PC-3 (cell line): Measurements from ENCODE around the gene BTBD7. TPM values are rescaled to one million over a fixed set of nuclear protein-coding genes. Genes with fewer than 3 reads are reported as not detected.

Source experiments
- ATAC-seq: fragments of 200-7000 bp; cut with Tn5 transposase; 2 replicates; pipeline ENCODE4 v1.9.1; 2020; ENCODE audit warnings: mild to moderate bottlenecking, moderate library complexity
- BruUV-seq: library from RNA; stranded (reverse); fragments of 400-500 nt; replicated peaks from 2 replicates; lab custom pipeline; 2021; lab: Mats Ljungman, UMichigan
- CTCF ChIA-PET: fragments of 300-600 bp; sonication (Branson Sonifier 250); formaldehyde crosslinking; loops from one replicate; lab custom pipeline; 2022; ENCODE audit warnings: antibody characterized with exemption; lab: Charles Lee
- POLR2A ChIA-PET: fragments of 300-600 bp; sonication (Branson Sonifier 250); formaldehyde crosslinking; loops from one replicate; lab custom pipeline; 2022; ENCODE audit warnings: antibody characterized with exemption; ENCODE audit not compliant: unreplicated experiment; lab: Charles Lee
- DNase-seq: peaks from one replicate; pipeline ENCODE4 v3.0.0-alpha.2; 2015
- H2AFZ ChIP-seq: fragments of 300-600 bp; sonication (generic); 2 replicates; pipeline ENCODE4 v1.6.0; 2016; ENCODE audit warnings: antibody characterized with exemption, low read length
- H3F3A ChIP-seq: fragments of 300-600 bp; sonication (generic); one replicate; pipeline ENCODE4 v1.6.0; 2017; ENCODE audit warnings: antibody characterized with exemption, low read length, control low read depth, mild to moderate bottlenecking; ENCODE audit not compliant: unreplicated experiment
- H3K27ac ChIP-seq: fragments of 300-600 bp; sonication (generic); 2 replicates; pipeline ENCODE4 v1.5.1; 2016; ENCODE audit warnings: mild to moderate bottlenecking, low read length
- H3K27me3 ChIP-seq: fragments of 300-600 bp; sonication (generic); 2 replicates; pipeline ENCODE4 v1.6.1; 2016; ENCODE audit warnings: low read length, mixed read lengths
- H3K36me3 ChIP-seq: fragments of 300-600 bp; sonication (generic); 2 replicates; pipeline ENCODE4 v1.6.1; 2016; ENCODE audit warnings: low read depth, mixed run types, low read length, mixed read lengths
- H3K4me1 ChIP-seq: fragments of 300-600 bp; sonication (generic); 2 replicates; pipeline ENCODE4 v1.5.1; 2016; ENCODE audit warnings: low read length; ENCODE audit not compliant: insufficient read depth
- H3K4me2 ChIP-seq: fragments of 300-600 bp; sonication (generic); 2 replicates; pipeline ENCODE4 v1.6.0; 2016; ENCODE audit warnings: low read length
- H3K4me3 ChIP-seq: fragments of 300-600 bp; sonication (generic); 2 replicates; pipeline ENCODE4 v1.5.1; 2016; ENCODE audit warnings: mild to moderate bottlenecking, low read length, mixed read lengths
- H3K79me2 ChIP-seq: fragments of 300-600 bp; sonication (generic); 2 replicates; pipeline ENCODE4 v1.6.1; 2017; ENCODE audit warnings: low read length, mixed read lengths
- H3K9ac ChIP-seq: fragments of 300-600 bp; sonication (generic); 2 replicates; pipeline ENCODE4 v1.6.0; 2016; ENCODE audit warnings: mild to moderate bottlenecking, low read length
- H3K9me2 ChIP-seq: fragments of 300-600 bp; sonication (generic); replicated peaks from 2 replicates; pipeline ENCODE4 v1.6.1; 2016; ENCODE audit warnings: mixed run types, low read length, mixed read lengths
- H3K9me3 ChIP-seq: fragments of 300-600 bp; sonication (generic); 2 replicates; pipeline ENCODE4 v1.6.1; 2016; ENCODE audit warnings: low read length, mixed read lengths
- H4K20me1 ChIP-seq: fragments of 300-600 bp; sonication (generic); 2 replicates; pipeline ENCODE4 v1.6.1; 2016; ENCODE audit warnings: low read length, mixed read lengths
- CTCF ChIP-seq: fragments of 300-600 bp; sonication (generic); conservative IDR thresholded peaks from 2 replicates; pipeline ENCODE4 v1.5.1; 2017; ENCODE audit warnings: antibody characterized with exemption, low read depth, mild to moderate bottlenecking, low read length
- EZH2 ChIP-seq: fragments of 300-600 bp; sonication (generic); IDR thresholded peaks from one replicate; pipeline ENCODE4 v1.6.1; 2017; ENCODE audit warnings: antibody characterized with exemption, mild to moderate bottlenecking, low read length; ENCODE audit not compliant: unreplicated experiment
- EZH2phosphoT487 ChIP-seq: fragments of 300-600 bp; sonication (generic); IDR thresholded peaks from 2 replicates; pipeline ENCODE4 v1.6.1; 2018; ENCODE audit warnings: mild to moderate bottlenecking, antibody characterized with exemption, low read length, borderline replicate concordance
- intact Hi-C: fragments of 100-400 bp; cut with micrococcal nuclease; formaldehyde crosslinking; loops from 2 replicates; pipeline ENCODE4 v1.9.0; 2023
- total RNA-seq: library from RNA; depleted of rRNA; stranded (reverse); fragments of >200 nt; gene quantifications from 2 replicates; pipeline ENCODE4 v1.2.3, GENCODE V29; 2014

Gene BTBD7
- total RNA-seq, 1 experiment from 2014 or later, result 23.2 TPM

GRCh38 chr14:93330609-93331000 is 2.2 kb downstream of the BTBD7 start:
- Histone ChIP-seq H3K36me3 (peaks cover 9% of the 10 kb centered on the region; the same call in 1 of the 2 replicates), H4K20me1 (peaks cover 22% of the 10 kb centered on the region; the same call in 1 of the 2 replicates), H3F3A (no peaks in the 10 kb centered on the region), H3K9me2 (no peaks in the 10 kb centered on the region), H3K9ac (peak overlapping the region; percentile 96), H3K9me3 (no peaks in the 10 kb centered on the region), H3K4me2 (peak overlapping the region; percentile 98), H3K27ac (peak overlapping the region; percentile 94), H3K4me1 (peaks cover 34% of the 10 kb centered on the region), H2AFZ (no peak overlapping the region), H3K79me2 (peaks cover 83% of the 10 kb centered on the region), H3K4me3 (peak overlapping the region; percentile 97), H3K27me3 (no peaks in the 10 kb centered on the region)
- intact Hi-C loops, result loop anchor here (1.0 to 2.0 kb wide), 2 partner anchors 20 to 71 kb away; no protein-coding TSS in a partner anchor
- CTCF ChIA-PET, result no interaction called here
- POLR2A ChIA-PET, result no interaction called here
- ATAC-seq (peak; percentile 3; the same call in 1 of the 2 replicates), DNase-seq (peak; percentile 90)
- TF ChIP-seq EZH2phosphoT487 (no peak), CTCF (no peak), EZH2 (no peak)
- BruUV-seq, result no TSS peak

- BruUV-seq, result TSS peak; percentile 25
- Histone ChIP-seq H4K20me1 (peaks cover 22% of the 10 kb centered on the region; the same call in 1 of the 2 replicates), H3K36me3 (peaks cover 9% of the 10 kb centered on the region; the same call in 1 of the 2 replicates), H2AFZ (no peak overlapping the region), H3K9me3 (no peaks in the 10 kb centered on the region), H3K4me1 (peaks cover 34% of the 10 kb centered on the region), H3F3A (no peaks in the 10 kb centered on the region), H3K4me2 (peak overlapping the region; percentile 98), H3K9me2 (no peaks in the 10 kb centered on the region), H3K27ac (peak overlapping the region; percentile 94), H3K27me3 (no peaks in the 10 kb centered on the region), H3K79me2 (peaks cover 88% of the 10 kb centered on the region), H3K4me3 (peak overlapping the region; percentile 97), H3K9ac (peak overlapping the region; percentile 96)
- intact Hi-C loops, result loop anchor here (1.0 to 2.0 kb wide), 2 partner anchors 19 to 71 kb away; no protein-coding TSS in a partner anchor
- DNase-seq, result peak; percentile 22
- ATAC-seq, result no peak
- TF ChIP-seq EZH2phosphoT487 (no peak), CTCF (no peak), EZH2 (no peak)
- POLR2A ChIA-PET, result interaction anchor here (0.7 kb wide), 1 partner anchor 148 kb away, joined by 3 read pairs; no protein-coding TSS in a partner anchor
- CTCF ChIA-PET, result no interaction called here
These were observed 2.7 kb downstream of the BTBD7 start for GRCh38 chr14:93329965-93330608.

GRCh38 chr14:93328546-93328945 is 4.3 kb downstream of the BTBD7 start:
- no peaks in the 10 kb centered on the region for H3K27me3 ChIP-seq
- no peaks in the 10 kb centered on the region for H3F3A ChIP-seq
- H3K4me2 ChIP-seq, result peak overlapping the region; percentile 98
- no peak overlapping the region for H3K4me3 ChIP-seq
- DNase-seq, result no peak
- H2AFZ ChIP-seq, result no peak overlapping the region
- H3K9ac ChIP-seq, result no peak overlapping the region
- intact Hi-C loops, result no loop called here
- no peak overlapping the region for H3K27ac ChIP-seq
- POLR2A ChIA-PET, result no interaction called here
- H4K20me1 ChIP-seq, result peaks cover 27% of the 10 kb centered on the region
- peaks cover 16% of the 10 kb centered on the region for H3K36me3 ChIP-seq
- H3K79me2 ChIP-seq, result peaks cover 96% of the 10 kb centered on the region
- ATAC-seq, result no peak
- H3K9me3 ChIP-seq, result no peaks in the 10 kb centered on the region
- no TSS peak for BruUV-seq
- TF ChIP-seq CTCF, result no peak
- TF ChIP-seq EZH2phosphoT487, result no peak
- TF ChIP-seq EZH2, result no peak
- H3K9me2 ChIP-seq, result no peaks in the 10 kb centered on the region
- peaks cover 21% of the 10 kb centered on the region for H3K4me1 ChIP-seq
- CTCF ChIA-PET, result no interaction called here
